ENCODE data around the gene MBD3. TPM values are rescaled to one million over a fixed set of nuclear protein-coding genes. Genes with fewer than 3 reads are reported as not detected.

Gene MBD3
- total RNA-seq (2022; extraction: Qiagen RNA extraction; ENCODE audit: low read depth), result 31.2 to 53.0 TPM (median 45.3 TPM) in 5 replicates

GRCh38 chr19:1592755-1593500 is at the start of gene MBD3:
TSS of gene MBD3 (minus strand) at chr19:1592865. CDS start at chr19:1592631, 234 bp downstream.

GRCh38 chr19:1605236-1606137 is 12.8 kb upstream of the MBD3 start, which contains the start of gene UQCR11:
TSS of gene UQCR11 (minus strand) at chr19:1605462. CDS start at chr19:1605409, 53 bp downstream.

GRCh38 chr19:1568320-1569019 is 24.2 kb downstream of the MBD3 start, which contains the start of gene MEX3D:
TSS of gene MEX3D (minus strand) at chr19:1568325. CDS start at chr19:1568058, 267 bp downstream.

Other genes with a start within 250 kb of the MBD3 start
- 66.2 to 78.7 TPM (median 77.7 TPM) in 5 replicates for gene NDUFS7, start 209.0 kb downstream of the MBD3 start, total RNA-seq (2022; extraction: Qiagen RNA extraction; ENCODE audit: low read depth)
- gene GAMT, start 191.3 kb downstream of the MBD3 start, total RNA-seq (2022; extraction: Qiagen RNA extraction; ENCODE audit: low read depth), result 30.9 to 45.1 TPM (median 41.7 TPM) in 5 replicates
- gene DAZAP1, start 185.3 kb downstream of the MBD3 start, total RNA-seq (2022; extraction: Qiagen RNA extraction; ENCODE audit: low read depth), result 77.1 to 108 TPM (median 103 TPM) in 5 replicates
- 1,763 to 2,099 TPM (median 1,850 TPM) in 5 replicates for gene RPS15, start 154.5 kb downstream of the MBD3 start, total RNA-seq (2022; extraction: Qiagen RNA extraction; ENCODE audit: low read depth)
- gene APC2, start 142.7 kb downstream of the MBD3 start, total RNA-seq (2022; extraction: Qiagen RNA extraction; ENCODE audit: low read depth), result 1.1 to 2.3 TPM (median 2.0 TPM) in 5 replicates
- 10.7 to 19.4 TPM (median 16.7 TPM) in 5 replicates for gene C19orf25, start 113.7 kb downstream of the MBD3 start, total RNA-seq (2022; extraction: Qiagen RNA extraction; ENCODE audit: low read depth)
- 0.42 to 1.9 TPM (median 1.0 TPM) in 5 replicates for gene PCSK4, start 102.5 kb downstream of the MBD3 start, total RNA-seq (2022; extraction: Qiagen RNA extraction; ENCODE audit: low read depth)
- 4.3 to 6.8 TPM (median 4.4 TPM) in 5 replicates for gene REEP6, start 101.7 kb downstream of the MBD3 start, total RNA-seq (2022; extraction: Qiagen RNA extraction; ENCODE audit: low read depth)
- 2.9 to 4.5 TPM (median 3.4 TPM) in 5 replicates for gene ADAMTSL5, start 79.8 kb downstream of the MBD3 start, total RNA-seq (2022; extraction: Qiagen RNA extraction; ENCODE audit: low read depth)
- not detected in 5 replicates for gene PLK5, start 68.8 kb downstream of the MBD3 start, total RNA-seq (2022; extraction: Qiagen RNA extraction; ENCODE audit: low read depth)
- gene MEX3D, start 24.5 kb downstream of the MBD3 start, total RNA-seq (2022; extraction: Qiagen RNA extraction; ENCODE audit: low read depth), result 6.5 to 10.3 TPM (median 10.0 TPM) in 5 replicates
- 105 to 212 TPM (median 178 TPM) in 5 replicates for gene UQCR11, start 12.6 kb upstream of the MBD3 start, total RNA-seq (2022; extraction: Qiagen RNA extraction; ENCODE audit: low read depth)
- gene TCF3, start 59.8 kb upstream of the MBD3 start, total RNA-seq (2022; extraction: Qiagen RNA extraction; ENCODE audit: low read depth), result 49.4 to 71.5 TPM (median 58.6 TPM) in 5 replicates
- gene ONECUT3, start 160.6 kb upstream of the MBD3 start, total RNA-seq (2022; extraction: Qiagen RNA extraction; ENCODE audit: low read depth), result not detected in 5 replicates
- gene ATP8B3, start 219.4 kb upstream of the MBD3 start, total RNA-seq (2022; extraction: Qiagen RNA extraction; ENCODE audit: low read depth), result 1.9 to 3.6 TPM (median 3.0 TPM) in 5 replicates